GM08714 (cell line): ENCODE results near the gene HMCN2.

ENCODE experiments used
- H3K4me3 ChIP-seq: fragments of 200-500 bp; sonication (Bioruptor generic); 2 replicates; pipeline ENCODE4 v1.5.1; 2014; ENCODE audit warnings: mild to moderate bottlenecking, low read length, inconsistent platforms
- ZNF274 ChIP-seq: IDR thresholded peaks from 2 replicates; pipeline ENCODE4 v1.6.1; 2012; ENCODE audit warnings: mild to moderate bottlenecking, low read depth, low read length

The HMCN2 gene

DNA sequence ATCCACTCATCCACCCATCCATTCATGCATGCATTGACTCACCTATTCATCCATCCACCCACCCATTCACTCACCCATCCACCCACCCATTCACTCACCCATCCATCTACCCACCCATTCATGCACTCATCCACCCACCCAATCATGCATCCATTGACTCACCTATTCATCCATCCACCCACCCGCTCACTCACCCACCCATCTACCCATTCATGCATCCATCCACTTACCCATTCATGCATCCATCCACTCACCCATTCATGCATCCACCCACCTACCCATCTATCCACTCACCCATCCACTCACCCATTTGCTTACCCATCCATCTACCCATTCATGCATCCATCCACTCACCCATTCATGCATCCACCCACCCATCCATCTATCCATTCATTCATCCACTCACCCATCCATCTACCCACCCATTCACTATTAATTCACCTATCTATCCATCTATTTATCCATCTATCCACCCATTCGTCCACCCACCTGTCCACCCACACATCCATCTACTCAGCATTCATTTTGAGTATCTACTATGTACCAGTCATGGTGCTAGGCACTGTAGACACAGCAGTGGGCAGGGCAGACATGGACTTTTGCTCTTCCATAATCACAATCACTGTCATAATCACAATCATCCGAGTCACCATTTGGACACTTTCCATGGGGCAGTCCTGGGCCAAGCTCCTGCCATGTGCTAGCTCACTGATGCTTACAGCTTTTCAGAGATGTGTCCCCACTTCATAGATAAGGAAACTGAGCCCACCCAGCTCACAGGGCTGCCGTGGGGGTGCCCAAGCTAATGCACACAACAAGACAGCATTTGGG lies 34.4 kb downstream of the HMCN2 start:
- H3K4me3 ChIP-seq: no peak overlapping the region
- no peak for TF ChIP-seq ZNF274

DNA sequence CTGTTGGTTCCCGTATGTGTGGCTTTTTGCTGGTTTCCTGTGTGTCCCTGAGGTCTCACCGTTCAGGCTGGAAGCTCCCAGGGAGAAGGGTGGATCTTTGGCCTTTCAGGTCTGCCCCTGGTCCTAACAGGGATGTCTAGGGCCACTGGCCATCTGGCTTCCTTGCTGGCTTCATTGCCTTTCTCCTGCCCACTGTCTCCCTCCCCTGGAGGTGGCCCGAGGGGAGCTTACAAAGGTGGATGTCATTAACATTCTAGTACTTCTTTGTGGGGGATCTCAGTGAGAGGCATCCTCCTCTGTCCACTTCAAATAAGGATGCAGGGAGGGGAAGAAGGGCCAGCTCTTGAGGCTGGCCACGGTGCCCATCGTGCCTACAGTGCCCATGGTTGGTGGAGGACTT lies 35.2 kb downstream of the HMCN2 start:
- H3K4me3 ChIP-seq: no peak overlapping the region
- no peak for TF ChIP-seq ZNF274

DNA sequence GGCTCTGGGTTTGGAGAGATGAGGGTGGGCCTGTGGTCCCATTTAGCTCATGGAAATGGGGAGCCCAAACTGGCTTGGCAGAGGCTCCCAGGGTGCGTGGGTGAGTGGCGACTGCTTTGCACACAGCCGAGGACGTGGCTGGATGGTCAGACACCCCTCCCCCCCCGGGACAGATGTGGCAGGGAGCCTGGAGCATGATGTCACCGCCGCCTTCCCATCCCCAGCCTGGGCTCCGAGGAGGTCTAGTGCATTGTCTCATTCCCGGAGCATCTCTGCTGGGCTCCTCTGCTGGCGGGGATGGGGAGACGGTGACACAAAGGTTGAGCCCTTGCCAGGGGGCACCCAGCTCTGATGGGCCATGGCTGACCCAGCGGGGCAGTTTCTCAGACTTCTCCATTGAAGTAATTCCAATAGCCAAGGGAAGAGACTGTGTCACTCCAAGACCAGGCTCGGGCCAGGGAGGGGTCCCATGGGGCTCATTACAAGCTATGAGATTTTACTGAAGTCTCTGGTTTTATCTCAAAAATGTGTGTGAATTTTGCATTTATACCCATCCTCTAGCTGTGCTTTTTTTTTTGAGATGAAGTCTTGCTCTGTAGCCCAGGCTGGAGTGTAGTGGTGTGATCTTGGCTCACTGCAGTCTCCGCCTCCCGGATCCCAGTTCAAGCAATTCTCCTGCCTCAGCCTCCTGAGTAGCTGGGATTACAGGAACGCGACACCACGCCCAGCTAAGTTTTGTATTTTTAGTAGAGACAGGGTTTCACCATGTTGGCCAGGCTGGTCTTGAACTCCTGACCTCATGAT lies 36.1 kb downstream of the HMCN2 start:
- no peak for TF ChIP-seq ZNF274
- H3K4me3 ChIP-seq: no peak overlapping the region

DNA sequence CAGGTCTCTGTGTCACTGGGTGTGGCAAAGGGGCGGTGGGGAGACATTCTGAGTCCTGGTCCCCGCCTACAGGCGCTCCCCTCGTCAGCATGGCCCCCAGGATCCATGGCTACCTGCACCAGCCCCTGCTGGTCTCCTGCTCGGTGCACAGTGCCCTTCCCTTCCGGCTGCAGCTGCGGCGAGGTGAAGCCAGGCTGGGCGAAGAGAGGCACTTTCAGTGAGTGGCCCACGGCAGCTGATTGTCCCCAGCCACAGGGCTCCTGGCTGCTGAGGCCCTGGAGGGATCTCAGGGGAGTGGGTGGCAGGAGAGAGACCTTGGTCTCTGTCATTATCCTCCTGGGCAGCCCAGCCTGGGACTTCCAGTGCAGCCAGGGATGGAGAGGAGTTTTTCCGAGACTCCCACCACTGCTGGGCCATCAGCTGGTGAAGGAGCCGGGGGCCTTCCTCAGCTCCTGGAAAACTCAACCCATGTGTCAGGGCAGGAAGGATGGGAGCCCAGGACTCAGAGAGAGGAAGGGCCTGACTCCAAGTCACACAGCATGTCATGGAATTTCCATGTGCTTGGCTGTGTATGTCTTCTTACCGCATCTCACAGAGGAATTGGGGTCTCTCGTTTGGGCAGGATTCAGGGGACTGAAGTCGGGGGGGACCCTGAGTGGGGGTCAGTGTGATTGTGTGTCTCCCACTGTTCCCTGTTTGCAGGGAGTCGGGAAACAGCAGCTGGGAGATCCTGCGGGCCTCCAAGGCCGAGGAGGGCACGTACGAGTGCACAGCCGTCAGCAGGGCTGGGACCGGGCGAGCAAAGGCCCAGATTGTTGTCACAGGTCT lies 37.4 kb downstream of the HMCN2 start:
- no peak for TF ChIP-seq ZNF274
- H3K4me3 ChIP-seq: no peak overlapping the region

DNA sequence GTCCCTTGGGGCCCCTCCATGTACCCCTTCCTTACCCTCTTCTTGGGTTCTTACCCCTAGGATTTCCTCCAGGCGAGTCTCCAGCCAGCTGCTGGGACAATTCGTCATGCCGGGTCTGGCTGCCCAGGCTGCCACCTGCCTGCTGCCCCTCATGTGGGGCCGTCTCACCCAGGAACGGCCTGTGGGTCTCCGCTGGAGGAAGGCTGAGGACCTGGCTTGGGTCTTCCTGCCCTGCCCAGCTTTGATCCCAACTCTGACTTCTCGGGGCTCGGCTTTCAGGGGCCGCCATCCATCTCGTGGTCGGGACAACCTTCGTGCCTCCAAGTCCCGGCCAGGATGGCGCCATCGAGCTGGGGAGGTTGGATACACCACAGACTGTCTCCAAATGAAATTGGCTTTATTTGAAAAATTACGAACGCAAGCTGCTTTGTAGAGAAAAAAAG lies 38.1 kb downstream of the HMCN2 start:
- H3K4me3 ChIP-seq: no peak overlapping the region

DNA sequence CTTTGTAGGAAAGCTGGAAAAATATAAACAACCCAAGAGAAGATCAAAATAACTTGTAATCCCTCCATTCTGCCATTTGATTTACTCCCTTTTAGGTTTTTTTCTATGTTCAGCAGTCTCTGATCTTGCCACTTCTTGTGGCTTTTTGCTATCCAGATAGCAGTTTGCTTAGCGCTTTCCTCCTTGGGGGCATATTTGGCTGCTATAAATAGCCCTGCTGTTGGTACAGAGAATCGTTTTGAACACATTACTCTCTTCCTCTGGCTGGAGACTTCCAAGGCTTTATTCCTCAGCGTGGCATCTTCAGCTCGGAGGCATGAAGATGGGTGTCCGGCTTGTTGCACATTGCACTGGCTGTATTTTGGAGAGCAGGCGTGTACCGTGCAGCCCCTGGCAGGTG lies 38.6 kb downstream of the HMCN2 start:
- H3K4me3 ChIP-seq: no peak overlapping the region
- no peak for TF ChIP-seq ZNF274

More for the DNA sequence above, 38.1 kb downstream of the HMCN2 start:
- TF ChIP-seq ZNF274: no peak

DNA sequence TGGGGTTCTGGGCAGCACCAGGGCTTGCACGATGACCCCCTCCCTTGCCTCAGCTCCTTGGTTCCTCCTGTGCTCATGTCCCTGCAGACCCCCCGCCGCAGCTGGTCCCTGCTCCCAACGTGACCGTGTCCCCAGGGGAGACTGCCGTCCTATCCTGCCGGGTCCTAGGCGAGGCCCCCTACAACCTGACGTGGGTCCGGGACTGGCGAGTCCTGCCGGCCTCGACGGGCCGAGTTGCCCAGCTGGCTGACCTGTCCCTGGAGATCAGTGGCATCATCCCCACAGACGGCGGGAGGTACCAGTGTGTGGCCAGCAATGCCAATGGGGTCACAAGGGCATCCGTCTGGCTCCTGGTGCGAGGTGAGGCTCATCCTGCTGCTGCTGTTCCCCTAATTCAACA lies 39.1 kb downstream of the HMCN2 start:
- no peak overlapping the region for H3K4me3 ChIP-seq
- no peak for TF ChIP-seq ZNF274

DNA sequence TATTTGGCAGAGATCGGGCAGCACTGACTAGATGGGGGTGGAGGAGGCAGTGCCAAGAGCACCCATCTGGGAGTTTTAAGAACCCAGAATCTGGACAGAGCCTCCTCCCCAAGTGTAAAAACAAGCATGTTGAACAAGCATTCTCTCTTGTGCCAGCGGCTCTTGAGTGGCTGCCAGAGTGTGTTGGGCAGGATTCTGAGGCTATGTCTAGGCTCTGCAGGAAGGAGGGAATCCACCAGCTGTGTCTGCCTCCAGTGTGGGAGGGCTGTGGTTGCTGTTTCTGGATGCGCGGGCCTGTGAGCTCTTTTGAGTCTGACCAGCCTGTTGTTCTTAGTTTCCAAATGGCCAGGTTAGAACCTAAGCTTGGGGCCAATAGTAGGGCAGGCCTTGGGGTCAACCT lies 39.8 kb downstream of the HMCN2 start:
- no peak for TF ChIP-seq ZNF274
- H3K4me3 ChIP-seq: no peak overlapping the region

DNA sequence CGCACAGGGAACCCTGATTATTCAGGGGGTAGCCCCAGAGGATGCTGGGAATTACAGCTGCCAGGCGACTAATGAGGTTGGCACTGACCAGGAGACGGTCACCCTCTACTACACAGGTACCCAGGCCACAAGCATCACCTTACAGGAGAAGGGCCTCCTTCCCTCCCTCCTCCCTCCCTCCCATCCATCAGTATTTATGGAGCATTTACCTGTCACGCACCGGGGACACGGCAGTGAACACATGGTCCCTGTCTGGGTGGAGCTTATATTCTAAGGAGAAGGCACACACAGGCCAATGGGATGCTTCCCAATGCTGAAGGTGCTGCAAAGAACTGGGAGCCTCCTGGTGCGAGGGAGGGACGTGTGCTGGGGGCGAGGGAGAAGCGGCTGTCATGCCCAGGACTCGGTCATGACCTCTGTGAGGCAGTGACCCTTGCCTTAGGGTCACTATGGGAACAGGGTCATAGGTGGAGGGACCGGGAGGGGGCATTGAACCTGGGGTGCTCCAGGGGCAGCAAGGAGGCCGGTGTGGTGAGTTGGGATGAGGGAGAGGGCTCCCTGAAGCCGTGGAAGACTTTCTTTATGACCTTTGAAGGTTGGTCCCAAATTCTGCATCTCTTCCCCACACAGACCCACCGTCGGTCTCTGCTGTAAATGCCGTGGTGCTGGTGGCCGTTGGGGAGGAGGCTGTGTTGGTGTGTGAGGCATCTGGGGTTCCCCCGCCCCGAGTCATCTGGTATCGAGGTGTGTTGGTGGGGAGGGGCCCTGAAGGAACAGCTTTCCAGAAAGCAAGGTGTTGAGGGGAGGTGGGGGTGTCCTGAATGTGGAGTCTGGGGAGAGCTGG lies 41.5 kb downstream of the HMCN2 start:
- H3K4me3 ChIP-seq: no peak overlapping the region

DNA sequence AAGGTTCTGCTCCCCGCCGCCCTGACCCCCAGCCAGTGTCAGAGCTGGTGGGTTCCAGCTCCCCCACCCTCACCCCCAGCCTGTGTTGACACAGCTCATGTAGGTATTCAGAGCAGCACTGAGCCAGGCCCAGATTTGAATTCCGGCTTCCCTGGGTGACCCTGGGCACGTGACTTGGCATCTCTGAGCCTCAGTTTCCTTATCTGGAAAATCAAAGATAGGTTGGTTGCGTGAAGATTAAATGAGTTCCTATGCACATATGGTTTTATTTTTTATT lies 42.0 kb downstream of the HMCN2 start:
- H3K4me3 ChIP-seq: no peak overlapping the region
- no peak for TF ChIP-seq ZNF274

More for the DNA sequence above, 41.5 kb downstream of the HMCN2 start:
- TF ChIP-seq ZNF274: no peak

DNA sequence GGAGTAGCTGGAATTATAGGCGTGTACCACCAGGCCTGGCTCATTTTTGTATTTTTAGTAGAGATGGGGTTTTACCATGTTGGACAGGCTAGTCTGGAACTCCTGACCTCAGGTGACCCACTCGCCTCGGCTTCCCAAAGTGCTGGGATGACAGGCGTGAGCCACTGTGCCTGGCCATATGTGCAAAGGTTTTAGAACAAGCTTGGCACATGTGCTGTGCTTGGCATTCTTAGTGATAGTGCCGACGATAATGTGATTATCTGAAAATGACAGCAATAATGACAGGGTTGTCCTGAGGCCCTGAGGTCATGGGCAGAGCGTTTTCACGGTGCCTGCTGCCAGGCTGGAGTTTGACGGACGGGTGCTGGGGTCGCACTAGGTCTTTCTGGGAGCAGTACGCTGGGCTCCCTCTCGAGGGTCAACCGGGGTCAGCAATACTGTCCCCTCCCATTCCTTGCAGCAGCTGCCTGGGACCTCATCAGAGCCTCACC lies 42.6 kb downstream of the HMCN2 start:
- no peak overlapping the region for H3K4me3 ChIP-seq
- TF ChIP-seq ZNF274: no peak

DNA sequence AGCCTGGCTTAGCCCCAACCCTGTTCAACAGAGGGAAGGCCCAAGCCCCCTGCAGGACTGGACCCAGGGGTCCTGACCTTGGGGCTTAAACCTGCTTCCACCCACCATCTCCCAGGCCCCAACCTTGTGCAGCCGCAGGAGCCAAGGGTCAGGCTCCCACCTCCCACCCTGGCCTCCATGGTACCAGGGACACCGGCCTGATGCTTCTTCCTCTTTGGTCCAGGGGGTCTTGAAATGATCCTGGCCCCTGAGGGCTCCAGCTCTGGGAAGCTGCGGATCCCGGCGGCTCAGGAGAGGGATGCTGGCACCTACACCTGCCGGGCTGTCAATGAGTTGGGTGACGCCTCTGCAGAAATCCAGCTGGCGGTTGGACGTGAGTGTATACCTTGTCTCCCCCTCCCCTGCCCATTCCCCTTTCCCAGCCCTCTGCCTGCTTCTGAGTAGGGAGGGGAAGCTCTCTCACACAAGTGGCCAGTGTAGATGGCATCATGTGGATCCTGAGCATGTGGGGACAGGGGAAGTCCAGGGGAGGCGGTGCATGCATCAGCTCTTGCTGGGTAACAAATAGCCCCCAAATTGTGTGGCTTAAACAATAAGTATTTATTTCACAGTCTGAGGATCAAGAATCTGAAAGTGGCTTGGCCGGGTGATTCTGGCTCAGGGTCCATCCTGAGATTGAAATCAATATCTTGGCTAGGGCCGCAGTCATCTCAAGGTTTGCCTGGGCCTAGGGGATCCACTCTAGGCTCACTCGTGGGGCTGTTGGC lies 44.3 kb downstream of the HMCN2 start:
- H3K4me3 ChIP-seq: no peak overlapping the region
- no peak for TF ChIP-seq ZNF274

DNA sequence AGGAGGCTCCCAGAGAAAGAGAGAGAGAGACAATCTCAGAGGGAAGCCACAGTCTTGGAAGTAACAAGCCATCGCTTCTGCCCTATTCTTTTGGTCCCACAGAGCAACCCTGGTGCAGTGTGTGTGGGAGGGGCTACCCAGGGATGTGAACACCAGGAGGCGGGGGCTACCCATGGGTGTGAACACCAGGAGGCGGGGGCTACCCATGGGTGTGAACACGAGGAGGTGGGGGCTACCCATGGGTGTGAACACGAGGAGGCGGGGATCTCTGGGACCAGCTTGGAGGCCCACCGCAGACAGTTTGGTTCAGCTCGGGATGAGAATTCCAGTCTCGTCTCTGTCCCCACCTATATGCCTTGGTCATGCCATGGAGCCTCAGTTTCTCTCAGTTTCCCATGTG lies 44.9 kb downstream of the HMCN2 start:
- TF ChIP-seq ZNF274: no peak
- H3K4me3 ChIP-seq: no peak overlapping the region
